A549 (cell line): ENCODE results near the gene PRR11.

ENCODE experiments used
- BHLHE40 ChIP-seq: IDR thresholded peaks from 2 replicates; pipeline ENCODE4 v1.6.1; 2012; ENCODE audit warnings: low read depth, low read length, inconsistent platforms
- CHD2 ChIP-seq: fragments of 150-350 bp; IDR thresholded peaks from 2 replicates; pipeline ENCODE4 v1.6.1; 2014; ENCODE audit warnings: low read length; ENCODE audit not compliant: partially characterized antibody
- CTCF ChIP-seq: fragments of >200 bp; sonication (Bioruptor Twin); formaldehyde crosslinking; IDR thresholded peaks from 3 replicates; pipeline ENCODE4 v1.5.1; 2016
- ELK1 ChIP-seq: fragments of 150-350 bp; IDR thresholded peaks from 2 replicates; pipeline ENCODE4 v1.6.1; 2014; ENCODE audit warnings: low read depth, mild to moderate bottlenecking, low read length
- EP300 ChIP-seq, 2 experiments: fragments of >200 bp; sonication (Bioruptor Twin); formaldehyde crosslinking; IDR thresholded peaks; 2 replicates in 1 of 2; 3 replicates in 1 of 2; pipeline ENCODE4 v1.6.1; 2016 to 2017
- JUN ChIP-seq, 2 experiments: fragments of >200 bp; sonication (Bioruptor Twin); formaldehyde crosslinking; IDR thresholded peaks; 2 replicates in 1 of 2; 3 replicates in 1 of 2; pipeline ENCODE4 v1.6.1; 2016 to 2017
- MYC ChIP-seq: IDR thresholded peaks from 2 replicates; pipeline ENCODE4 v1.6.1; 2012; ENCODE audit warnings: mild to moderate bottlenecking, inconsistent platforms, low read length, improper control_type of control experiment, borderline replicate concordance
- POLR2A ChIP-seq: IDR thresholded peaks from 2 replicates; pipeline ENCODE4 v1.6.1; 2012; ENCODE audit warnings: mild to moderate bottlenecking, low read length
- REST ChIP-seq: fragments of 200-600 bp; sonication (generic); IDR thresholded peaks from 2 replicates; pipeline ENCODE4 v1.6.1; 2016; ENCODE audit warnings: antibody characterized with exemption, mild to moderate bottlenecking, moderate library complexity
- RFX5 ChIP-seq: fragments of 450-650 bp; IDR thresholded peaks from 2 replicates; pipeline ENCODE4 v1.7.1; 2014; ENCODE audit warnings: antibody characterized with exemption, mild to moderate bottlenecking, moderate library complexity

GRCh38 chr17:59185997-59186396 lies 30.5 kb downstream of the PRR11 start:
- TF ChIP-seq BHLHE40 (no peak), EP300 (IDR thresholded peaks at IDR 0.05) (no peak), CTCF (no peak), REST (no peak), MYC (no peak), RFX5 (no peak), JUN (IDR thresholded peaks at IDR 0.05) (no peak), ELK1 (no peak), POLR2A (no peak), CHD2 (no peak)
